HepG2 (cell line): Measurements from ENCODE around the gene SYTL1. TPM values are rescaled to one million over a fixed set of nuclear protein-coding genes. Genes with fewer than 3 reads are reported as not detected.
A peak's percentile ranks its signal among the peaks of the same experiment; 100 is the strongest.

Source experiments
- ATM ChIP-seq: fragments of 450-650 bp; IDR thresholded peaks from 2 replicates; pipeline ENCODE4 v1.7.1; 2017; ENCODE audit warnings: mild to moderate bottlenecking, borderline replicate concordance
- CCAR2 ChIP-seq: fragments of 200-400 bp; formaldehyde crosslinking; optimal IDR thresholded peaks from 2 replicates; pipeline ENCODE3; 2018; ENCODE audit warnings: low read depth, mild to moderate bottlenecking, low read length, moderate library complexity
- DRAP1 ChIP-seq: IDR thresholded peaks from 2 replicates; pipeline ENCODE4 v1.6.1; 2016; ENCODE audit warnings: missing genetic modification reagents, missing compliant biosample characterization
- HMG20A ChIP-seq: IDR thresholded peaks from 2 replicates; pipeline ENCODE4 v1.6.1; 2016; ENCODE audit warnings: borderline replicate concordance
- HOXD1 ChIP-seq: sonication (generic); formaldehyde crosslinking; IDR thresholded peaks from 2 replicates; pipeline ENCODE4 v1.5.0; 2020; ENCODE audit warnings: missing genetic modification reagents
- IRF9 ChIP-seq: sonication (generic); formaldehyde crosslinking; IDR thresholded peaks from 2 replicates; pipeline ENCODE4 v1.8.0; 2022; ENCODE audit warnings: missing genetic modification reagents, mild to moderate bottlenecking, borderline replicate concordance
- MYNN ChIP-seq: sonication (generic); formaldehyde crosslinking; IDR thresholded peaks from 2 replicates; pipeline ENCODE4 v1.4.0; 2020; ENCODE audit warnings: mild to moderate bottlenecking, low read depth, missing genetic modification reagents
- NFE2 ChIP-seq: sonication (generic); formaldehyde crosslinking; IDR thresholded peaks from 2 replicates; pipeline ENCODE4 v1.4.0; 2020; ENCODE audit warnings: missing genetic modification reagents
- PATZ1 ChIP-seq: sonication (generic); formaldehyde crosslinking; IDR thresholded peaks from 2 replicates; pipeline ENCODE4 v1.4.0; 2020; ENCODE audit warnings: missing genetic modification reagents
- PHF5A ChIP-seq: IDR thresholded peaks from one replicate; pipeline ENCODE4 v1.6.1; 2018; ENCODE audit warnings: low read depth, missing genetic modification reagents; ENCODE audit not compliant: unreplicated experiment
- REPIN1 ChIP-seq: sonication (generic); formaldehyde crosslinking; IDR thresholded peaks from 2 replicates; pipeline ENCODE4 v1.8.0; 2022; ENCODE audit warnings: missing genetic modification reagents, low read depth, mild to moderate bottlenecking, borderline replicate concordance
- SOX6 ChIP-seq, 2 experiments: fragments of 450-650 bp in 1 of 2; sonication (generic) in 1 of 2; formaldehyde crosslinking in 1 of 2; IDR thresholded peaks; 2 replicates each; pipeline versions ENCODE4 v1.4.0 to v1.6.1; 2017 to 2020; ENCODE audit warnings: antibody characterized with exemption in 1 of 2, mild to moderate bottlenecking in 1 of 2, missing genetic modification reagents in 1 of 2
- SRSF4 ChIP-seq: fragments of 200-400 bp; formaldehyde crosslinking; IDR thresholded peaks from one replicate; pipeline ENCODE4 v1.6.1; 2018; ENCODE audit warnings: mild to moderate bottlenecking, low read depth, low read length, moderate library complexity; ENCODE audit not compliant: poor library complexity, severe bottlenecking
- ZBTB21 ChIP-seq: sonication (generic); formaldehyde crosslinking; IDR thresholded peaks from 2 replicates; pipeline ENCODE4 v1.4.0; 2020; ENCODE audit warnings: missing genetic modification reagents
- ZBTB7B ChIP-seq: sonication (generic); formaldehyde crosslinking; IDR thresholded peaks from 2 replicates; pipeline ENCODE4 v1.4.0; 2020; ENCODE audit warnings: missing genetic modification reagents
- ZFP36L1 ChIP-seq: sonication (generic); formaldehyde crosslinking; IDR thresholded peaks from 2 replicates; pipeline ENCODE4 v1.8.0; 2022; ENCODE audit warnings: mild to moderate bottlenecking, missing genetic modification reagents, moderate library complexity
- ZFP62 ChIP-seq: sonication (generic); formaldehyde crosslinking; IDR thresholded peaks from 2 replicates; pipeline ENCODE4 v1.4.0; 2020; ENCODE audit warnings: missing genetic modification reagents
- ZFP90 ChIP-seq: sonication (generic); formaldehyde crosslinking; IDR thresholded peaks from 2 replicates; pipeline ENCODE4 v1.8.0; 2022; ENCODE audit warnings: missing genetic modification reagents, mild to moderate bottlenecking, inconsistent platforms, borderline replicate concordance
- ZMYM4 ChIP-seq: sonication (generic); formaldehyde crosslinking; IDR thresholded peaks from 2 replicates; pipeline ENCODE4 v1.8.1; 2023; ENCODE audit warnings: mild to moderate bottlenecking, missing genetic modification reagents
- ZNF12 ChIP-seq: sonication (generic); formaldehyde crosslinking; IDR thresholded peaks from 2 replicates; pipeline ENCODE4 v1.5.0; 2020; ENCODE audit warnings: missing genetic modification reagents
- ZNF180 ChIP-seq: sonication (generic); formaldehyde crosslinking; IDR thresholded peaks from 2 replicates; pipeline ENCODE4 v1.4.0; 2020; ENCODE audit warnings: low read depth, missing genetic modification reagents, borderline replicate concordance
- ZNF441 ChIP-seq: sonication (generic); formaldehyde crosslinking; IDR thresholded peaks from 2 replicates; pipeline ENCODE4 v1.7.0; 2021; ENCODE audit warnings: missing genetic modification reagents, borderline replicate concordance
- ZNF496 ChIP-seq: sonication (generic); formaldehyde crosslinking; IDR thresholded peaks from 2 replicates; pipeline ENCODE4 v1.8.1; 2023; ENCODE audit warnings: mild to moderate bottlenecking, moderate library complexity, missing genetic modification reagents; ENCODE audit not compliant: insufficient replicate concordance
- ZNF570 ChIP-seq: sonication (generic); formaldehyde crosslinking; IDR thresholded peaks from 2 replicates; pipeline ENCODE4 v1.4.0; 2020; ENCODE audit warnings: mild to moderate bottlenecking, missing genetic modification reagents, borderline replicate concordance
- ZNF747 ChIP-seq: sonication (generic); formaldehyde crosslinking; IDR thresholded peaks from 2 replicates; pipeline ENCODE4 v1.8.1; 2023; ENCODE audit warnings: missing genetic modification reagents, mild to moderate bottlenecking, borderline replicate concordance
- ZNF776 ChIP-seq: sonication (generic); formaldehyde crosslinking; IDR thresholded peaks from 2 replicates; pipeline ENCODE4 v1.4.0; 2020; ENCODE audit warnings: mild to moderate bottlenecking, missing genetic modification reagents
- ZSCAN9 ChIP-seq: IDR thresholded peaks from 2 replicates; pipeline ENCODE4 v1.6.1; 2016; ENCODE audit warnings: borderline replicate concordance
- polyA plus RNA-seq, 8 experiments: library from polyadenylated mRNA; depleted of rRNA in 3 of 8; stranded (reverse) in 7 of 8; unstranded in 1 of 8; fragments of >200 nt; fragmentation: Illumina TruSeq in 4 of 8; extraction: Trizol in 4 of 8; gene quantifications; 2 replicates each; pipeline versions ENCODE4 v1.2.1 to v1.2.3, GENCODE V29; 2011 to 2016; ENCODE audit warnings: low read depth in 4 of 8, missing spikeins in 1 of 8, mixed read lengths in 1 of 8; ENCODE audit not compliant: insufficient read depth in 1 of 8
- total RNA-seq, 5 experiments: library from RNA; depleted of rRNA; stranded (reverse); fragments of >200 nt; fragmentation: Illumina TruSeq; extraction: Trizol; gene quantifications; 2 replicates each; pipeline ENCODE4 v1.2.3, GENCODE V29; 2016; ENCODE audit warnings: low read depth in 1 of 5

Gene SYTL1
- total and polyA plus RNA-seq, 2 of the 13 experiments (the other 11 are each of a cell fraction or from before 2014, with no cell fraction given), result 11.1 to 17.8 TPM

- TF ChIP-seq ZNF496 (no peak), ZBTB21 (peak; percentile 70), ZMYM4 (CRISPR knock-in tag) (peak; percentile 97), CCAR2 (peak; percentile 67), ZFP90 (peak; percentile 49), ATM (no peak), DRAP1 (CRISPR knock-in tag) (peak; percentile 71), ZNF570 (no peak), ZNF180 (CRISPR knock-in tag) (no peak), ZNF747 (peak; percentile 85; the same call in 1 of the 2 replicates), ZNF12 (no peak), ZFP62 (no peak), IRF9 (CRISPR knock-in tag) (peak; percentile 99; the same call in 1 of the 2 replicates), ZFP36L1 (0 out of 2 replicates have a peak, but pooled peaks have one; percentile 54), MYNN (CRISPR knock-in tag) (no peak), REPIN1 (CRISPR knock-in tag) (peak; percentile 82), SOX6 (IDR thresholded peaks at IDR 0.05) (no peak), SOX6 (CRISPR knock-in tag; IDR thresholded peaks at IDR 0.05) (peak; percentile 77), SRSF4 (no peak), HMG20A (peak; percentile 42; the same call in 1 of the 2 replicates), HOXD1 (CRISPR knock-in tag) (peak; percentile 93), ZBTB7B (CRISPR knock-in tag) (peak; percentile 34; the same call in 1 of the 2 replicates), PHF5A (CRISPR knock-in tag) (no peak), ZSCAN9 (CRISPR knock-in tag) (peak; percentile 78), NFE2 (CRISPR knock-in tag) (no peak), ZNF441 (CRISPR knock-in tag) (peak; percentile 91), PATZ1 (CRISPR knock-in tag) (peak; percentile 79), ZNF776 (CRISPR knock-in tag) (peak; percentile 42; the same call in 1 of the 2 replicates)
These were observed 19.8 kb upstream of the SYTL1 start, which contains the start of gene TMEM222 (continued) for GRCh38 chr1:27321813-27322568.
